Heart left ventricle (tissue), 13 donors: Measurements from ENCODE around the gene SLC25A13.

Source experiments
- CTCF ChIP-seq, 12 donors: fragments of 200-600 bp; sonication (generic) in 4 of 12; IDR thresholded peaks; one replicate each; pipeline versions ENCODE4 v1.5.0 to v1.8.0; 2018 to 2022; ENCODE audit warnings: antibody characterized with exemption in 12 of 12, mild to moderate bottlenecking in 5 of 12
- POLR2A ChIP-seq, 2 donors: fragments of 450-650 bp; IDR thresholded peaks; one replicate each; pipeline ENCODE4 v1.6.1; 2017; ENCODE audit warnings: antibody characterized with exemption in 2 of 2, mild to moderate bottlenecking in 2 of 2, moderate library complexity in 2 of 2
- donor health status: ischemic (EF 13 %, LVEDD 7.1; RV severe dilation, severe dysfunction).
- donor health status: DM: no; HTN: yes; CAD: no.
- donor health status: DM: no; HTN: no; CAD: no.
- donor health status: ischemic (EF 25% LVEDD 6.9; RV normal size, moderate dysfunction).
- donor health status: ischemic (EF 25% LVEDD 5.7; RV mildly dilated, moderate dysfunction).
- donor health status: ischemic (EF 35%, LVEDD 5.7; RV mildly dilated, moderate dysfunction).
- donor health status: nonischemic (EF 11% LVEDD 7.7; RV severe dilation, severe dysfunction).
- donor health status: DM: yes; HTN: yes; CAD: no.
- donor health status: PGD.
- donor health status: ischemic (EF 29% LVEDD 5.4; RV normal size, mild dysfunction).
- donor health status: nonischemic (EF 23%, LVEDD 6.1; RV moderate dilation, normal function).

GRCh38 chr7:96246919-96247318 is 75.0 kb downstream of the SLC25A13 start:
- TF ChIP-seq CTCF (IDR thresholded peaks at IDR 0.05) (no peak), POLR2A (IDR thresholded peaks at IDR 0.05) (no peak)
